K562 treated with DMSO at 1 percent for 4 hours (cell line): ENCODE data around the gene CREB3L4. TPM values are rescaled to one million over a fixed set of nuclear protein-coding genes. Genes with fewer than 3 reads are reported as not detected.

Experiments used
- total RNA-seq: library from RNA; unstranded; fragments of 300-600 nt; gene quantifications from 2 replicates; pipeline ENCODE4 v1.2.3, GENCODE V29; 2022; ENCODE audit not compliant: insufficient read depth

Gene CREB3L4, protein sequence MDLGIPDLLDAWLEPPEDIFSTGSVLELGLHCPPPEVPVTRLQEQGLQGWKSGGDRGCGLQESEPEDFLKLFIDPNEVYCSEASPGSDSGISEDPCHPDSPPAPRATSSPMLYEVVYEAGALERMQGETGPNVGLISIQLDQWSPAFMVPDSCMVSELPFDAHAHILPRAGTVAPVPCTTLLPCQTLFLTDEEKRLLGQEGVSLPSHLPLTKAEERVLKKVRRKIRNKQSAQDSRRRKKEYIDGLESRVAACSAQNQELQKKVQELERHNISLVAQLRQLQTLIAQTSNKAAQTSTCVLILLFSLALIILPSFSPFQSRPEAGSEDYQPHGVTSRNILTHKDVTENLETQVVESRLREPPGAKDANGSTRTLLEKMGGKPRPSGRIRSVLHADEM
- 22.8 and 26.2 TPM in 2 replicates for total RNA-seq

DNA sequence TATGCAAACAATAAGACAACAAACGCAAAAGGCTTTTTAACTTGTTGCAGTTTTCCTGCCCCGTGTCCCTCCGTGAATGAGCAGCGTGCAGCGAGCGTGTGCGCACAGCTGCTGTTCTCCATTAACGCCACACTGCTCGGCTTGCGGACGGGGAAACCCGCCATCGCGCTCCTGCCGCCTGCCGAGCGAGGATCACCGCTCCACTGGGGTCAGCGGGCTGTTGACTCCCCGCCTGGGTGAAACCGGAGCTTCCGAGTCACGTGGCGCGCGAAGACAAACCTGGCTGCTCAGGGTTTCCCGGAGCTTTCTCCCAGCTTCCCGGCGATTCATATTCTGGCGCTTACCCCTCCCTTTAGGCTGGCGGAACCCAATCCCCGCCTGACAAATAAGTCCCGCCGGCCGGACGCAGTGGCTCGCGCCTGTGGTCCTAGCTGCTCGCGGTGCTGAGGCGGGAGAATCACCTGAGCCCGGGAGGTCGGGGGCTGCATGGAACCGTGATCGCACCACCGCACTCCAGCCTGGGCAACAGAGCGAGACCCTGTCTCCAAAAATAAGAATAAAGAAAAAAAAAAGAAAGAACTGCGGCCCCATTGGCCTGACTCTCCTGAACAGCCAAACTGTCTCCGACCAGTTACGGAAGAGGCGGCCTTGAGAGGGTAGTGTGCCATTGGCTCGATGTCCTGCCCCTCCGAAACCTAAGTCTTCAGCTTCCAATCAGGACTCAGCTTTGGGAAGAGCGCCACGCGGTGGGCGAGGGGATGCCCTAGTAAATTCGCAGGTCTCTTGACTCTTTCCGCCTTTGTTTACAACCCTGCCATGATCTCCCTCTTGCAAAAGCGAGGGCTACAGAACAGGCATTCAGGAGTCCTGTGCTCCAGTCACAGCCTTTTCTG is at the start of gene CREB3L4:
Gene CREB3L4, plus strand, starts transcription at position 796 of the 893 bp plus-strand sequence. CDS start 624 bp downstream, outside the sequence.

DNA sequence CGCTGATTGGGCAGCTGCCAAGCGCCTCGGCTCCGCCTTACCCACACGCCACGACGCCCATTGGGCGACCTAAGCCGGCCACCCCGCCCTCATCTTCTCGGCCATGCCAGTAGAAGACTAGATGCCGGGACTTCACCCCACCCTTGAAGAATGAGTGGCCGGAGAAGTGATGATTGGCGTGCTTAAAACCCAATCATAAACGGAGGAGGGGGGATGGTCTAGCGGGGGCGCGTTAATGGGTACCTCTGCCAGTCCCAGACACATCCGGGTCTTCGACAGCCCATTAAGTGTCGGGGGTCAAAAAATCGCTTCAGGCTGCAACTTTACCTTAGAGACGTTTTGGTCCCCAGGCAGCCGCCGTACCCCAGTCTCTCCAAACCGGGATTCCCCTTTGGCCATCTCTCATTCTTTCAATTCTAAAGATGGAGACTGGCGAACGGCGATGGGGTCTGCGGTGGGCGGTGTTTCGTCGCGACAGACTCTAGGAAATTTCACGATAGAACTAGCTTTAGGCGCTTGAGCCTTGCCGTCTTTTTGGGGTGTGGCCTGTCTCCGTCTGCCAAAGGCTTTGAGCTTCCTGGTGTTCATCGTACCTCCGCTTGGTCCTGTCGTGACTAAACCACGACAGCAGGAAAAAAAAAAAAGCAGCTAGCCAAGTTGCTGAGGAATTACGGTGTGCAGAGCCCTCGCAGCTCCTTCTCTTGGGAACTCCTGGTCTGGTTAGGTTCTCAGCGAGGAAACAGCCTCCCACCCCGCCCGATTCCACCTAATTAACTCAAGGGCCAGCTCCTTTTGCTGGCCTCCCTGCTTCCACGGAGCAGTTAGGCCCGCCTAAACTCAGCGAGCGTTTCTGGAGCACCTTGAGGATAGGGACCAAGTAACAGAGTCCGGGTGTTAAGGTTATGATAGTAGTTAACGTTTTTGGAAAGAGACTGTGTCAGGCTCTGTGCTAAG is 44.5 kb upstream of the CREB3L4 start, which contains the start of gene GATAD2B:
Gene GATAD2B, minus strand, starts transcription at position 1 of the 954 bp plus-strand sequence. CDS start 94,625 bp downstream, outside the sequence.

DNA sequence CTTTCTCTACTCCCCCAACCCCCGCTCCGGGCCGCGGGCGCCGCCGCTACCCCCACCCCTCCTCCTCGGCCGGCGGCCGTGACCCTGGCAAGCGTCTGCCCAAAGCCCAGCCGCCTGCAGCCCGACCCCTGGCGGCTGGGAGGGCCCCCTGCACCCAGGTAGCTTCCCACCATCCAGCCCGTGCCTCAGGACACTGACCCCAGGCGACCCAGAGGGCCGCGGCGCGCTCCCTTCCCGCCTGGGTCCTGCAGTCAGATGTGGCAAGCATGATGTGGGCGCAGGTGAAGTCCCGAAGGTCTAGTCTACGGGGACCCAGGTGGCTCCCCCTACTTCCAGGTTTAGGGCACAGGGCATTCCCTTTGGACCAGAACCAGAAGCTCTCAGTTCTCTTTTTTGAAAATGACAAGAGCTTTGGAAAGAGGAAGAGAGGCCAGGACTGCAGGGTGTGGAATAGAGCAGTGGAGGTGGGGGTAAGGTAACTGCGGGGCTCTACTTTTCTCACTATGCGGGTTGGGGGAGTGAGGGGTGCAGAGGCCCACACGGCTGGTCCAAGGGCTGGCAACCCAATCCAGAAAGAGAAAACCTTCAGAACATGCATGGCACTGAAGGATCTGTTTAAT is 21.0 kb upstream of the CREB3L4 start, which contains the start of gene DENND4B:
Gene DENND4B, minus strand, starts transcription at position 97 of the 620 bp plus-strand sequence. CDS start 2,344 bp downstream, outside the sequence.

DNA sequence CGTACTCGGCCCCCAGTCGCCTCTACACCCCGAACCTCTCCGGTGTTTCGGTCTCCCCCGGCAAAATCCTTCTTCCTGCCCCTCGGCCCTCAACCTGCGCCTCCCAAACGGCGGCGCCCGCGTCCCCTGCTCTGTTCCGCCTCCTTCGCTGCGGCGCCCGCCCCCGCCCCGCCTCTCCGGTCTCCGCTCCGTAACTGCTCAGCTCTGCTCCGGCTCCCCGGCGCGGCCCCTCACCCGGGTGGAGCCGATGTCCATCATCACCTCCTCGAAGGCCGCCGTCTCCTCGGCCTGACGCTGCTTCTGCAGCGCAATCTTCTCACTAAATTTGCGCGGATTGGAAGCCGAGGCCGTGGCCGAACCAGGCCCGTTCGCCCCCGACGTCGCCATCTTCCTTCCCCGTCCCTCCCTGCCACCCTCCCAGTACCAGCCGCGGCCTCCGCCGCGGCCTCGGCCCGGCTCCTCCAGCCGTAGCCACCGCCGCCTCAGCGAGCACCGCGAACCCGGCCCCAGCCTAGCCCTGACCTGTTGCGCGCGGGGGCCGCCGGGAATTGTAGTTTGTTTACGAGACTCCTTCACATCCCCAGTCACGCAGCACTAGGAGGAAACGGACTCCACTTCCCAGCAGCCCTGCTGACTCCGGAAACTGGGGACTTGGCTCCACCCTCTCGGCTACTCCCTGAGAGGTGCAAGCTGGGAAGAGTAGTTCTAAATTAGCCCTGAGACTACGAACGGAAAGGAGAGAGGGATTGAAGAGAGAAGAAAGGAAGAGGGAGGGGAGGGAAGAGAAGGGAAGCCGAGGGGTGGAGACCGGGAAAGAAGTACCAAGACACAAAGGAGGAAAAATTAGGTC is 9.4 kb upstream of the CREB3L4 start, which contains the start of gene CRTC2:
Gene CRTC2, minus strand, starts transcription at position 502 of the 850 bp plus-strand sequence. Its CDS starts 115 bp downstream, at position 387.

DNA sequence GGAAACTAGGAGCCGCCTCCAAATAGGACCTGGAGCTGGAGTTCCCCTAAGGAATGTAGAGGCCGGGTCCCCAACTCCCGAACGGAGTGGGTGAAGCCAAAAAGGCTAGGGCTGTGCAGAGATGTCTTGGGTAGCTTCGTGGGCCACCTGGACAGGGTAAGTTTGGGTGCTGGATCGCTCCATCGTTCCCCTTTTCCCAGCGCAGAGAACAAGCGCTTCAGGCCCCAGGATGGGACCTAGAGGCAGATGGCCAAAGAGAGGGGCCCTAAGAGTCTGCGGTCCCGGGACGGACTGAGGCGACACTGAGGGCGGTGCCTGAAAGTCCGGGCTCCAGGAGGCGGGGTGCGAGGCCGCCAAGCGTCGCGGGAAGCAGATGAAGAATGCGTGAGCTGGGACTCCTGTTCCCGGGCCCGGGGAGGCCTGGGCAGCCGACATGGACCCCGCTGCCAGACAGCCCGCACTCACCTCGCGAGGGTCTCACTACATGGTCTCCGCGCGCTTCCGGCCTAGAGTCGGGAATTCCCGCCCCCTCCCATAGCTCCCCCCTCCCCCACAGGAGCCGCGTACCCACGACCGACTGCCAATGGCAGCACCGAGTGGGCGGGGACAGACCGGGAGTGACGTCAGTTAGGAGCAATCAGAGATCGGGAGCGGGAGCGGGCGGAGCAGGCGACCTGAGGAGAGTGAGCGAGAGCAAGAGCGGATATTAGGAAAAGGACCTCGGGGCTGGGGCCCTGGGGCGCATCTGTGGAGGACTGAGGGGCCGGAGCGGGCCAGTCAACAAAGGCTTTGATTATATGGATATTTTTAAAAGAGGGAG is 4.5 kb upstream of the CREB3L4 start, which contains the start of gene SLC39A1:
Gene SLC39A1, minus strand, starts transcription at position 508 of the 820 bp plus-strand sequence. CDS start 822 bp downstream, outside the sequence.

DNA sequence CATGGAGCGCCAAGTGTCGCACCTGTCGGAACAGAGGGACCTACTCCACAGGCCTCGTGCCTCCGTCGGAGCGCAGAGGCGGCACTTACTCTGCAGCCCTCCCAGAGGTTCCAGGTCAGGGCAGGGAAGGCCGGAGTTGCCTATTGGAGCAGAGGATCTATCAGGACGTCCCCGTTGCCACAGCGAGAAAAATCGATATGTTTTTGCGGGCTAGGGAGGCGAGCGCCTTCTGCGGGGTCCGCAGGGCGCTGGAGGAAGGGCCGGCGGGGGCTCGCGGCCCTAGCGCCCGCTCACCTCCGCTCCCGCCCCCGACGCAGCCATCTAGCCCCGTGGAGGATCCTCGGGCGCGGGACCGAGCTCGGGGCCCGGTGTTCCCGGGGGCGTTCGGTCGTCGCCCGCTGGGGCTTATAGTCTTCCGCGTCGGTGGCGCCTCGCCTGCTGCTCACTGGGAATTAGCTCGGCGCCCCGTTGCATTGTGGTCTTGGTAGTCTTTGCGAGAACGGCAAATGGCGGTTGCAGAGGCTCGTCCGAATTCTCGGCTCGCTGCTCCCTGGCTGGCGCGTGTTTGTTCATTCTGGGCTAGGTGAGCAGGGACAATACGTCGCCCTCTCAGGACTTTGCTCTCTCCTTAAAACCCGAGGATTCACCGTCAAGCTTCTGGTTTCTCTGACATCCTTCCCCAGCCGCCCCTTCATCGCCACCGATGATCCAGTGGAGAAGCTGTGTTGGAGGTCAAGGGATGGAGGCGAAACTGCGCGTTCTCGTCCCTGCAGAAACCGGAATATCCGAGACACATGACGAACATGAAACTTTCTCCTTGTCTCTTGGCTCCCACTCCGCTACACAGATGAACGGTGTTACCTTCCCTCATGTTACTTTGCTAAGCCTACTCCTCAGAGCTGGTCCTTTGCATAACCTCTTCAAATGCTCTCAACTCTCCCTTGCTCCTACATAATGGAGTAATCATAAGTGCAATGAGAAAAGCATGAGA is 9.8 kb downstream of the CREB3L4 start, which contains the start of gene JTB:
Gene JTB, minus strand, starts transcription at position 425 of the 991 bp plus-strand sequence. Its CDS starts 422 bp downstream, at position 3.

DNA sequence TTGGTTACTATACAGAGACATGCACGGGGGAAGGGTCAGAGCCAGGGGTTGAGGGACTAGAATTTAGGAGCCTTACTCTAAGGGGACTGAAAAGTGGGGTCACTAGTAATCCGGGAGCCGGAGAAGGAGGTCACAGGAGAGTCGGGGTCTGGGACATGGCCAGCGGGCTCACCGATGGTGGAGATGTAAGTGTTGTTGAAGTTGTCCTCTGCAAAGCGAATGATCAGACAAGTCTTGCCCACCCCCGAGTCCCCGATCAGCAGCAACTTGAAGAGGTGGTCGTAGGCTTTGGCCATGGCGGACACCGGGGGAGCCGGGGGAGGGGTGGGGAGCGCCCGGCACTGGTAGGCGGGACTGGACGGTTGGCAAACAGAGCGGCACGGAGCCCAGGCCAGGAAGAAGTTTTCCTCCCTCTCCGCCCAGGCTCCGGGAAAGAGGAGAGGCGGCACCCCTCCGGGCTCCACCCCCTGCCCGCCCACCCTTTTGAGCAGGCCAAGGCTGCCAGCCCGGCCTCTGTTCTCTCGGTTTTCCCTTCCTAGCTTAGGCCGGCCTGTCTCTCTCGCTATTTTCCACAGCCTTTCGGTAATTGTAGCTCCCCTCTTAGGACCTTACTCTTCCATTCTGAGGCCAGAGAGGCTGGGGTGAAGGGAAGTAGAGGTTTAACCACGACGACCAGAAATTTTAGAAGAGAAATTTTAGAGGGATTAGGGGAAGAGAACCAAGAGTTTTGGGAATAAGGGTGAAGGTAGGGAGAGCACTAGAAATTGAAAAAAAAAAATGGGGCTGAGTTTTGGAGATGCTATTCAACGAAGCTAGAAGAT is 18.4 kb downstream of the CREB3L4 start, which contains the start of gene RAB13:
Gene RAB13, minus strand, starts transcription at position 399 of the 821 bp plus-strand sequence. Its CDS starts 103 bp downstream, at position 296.

DNA sequence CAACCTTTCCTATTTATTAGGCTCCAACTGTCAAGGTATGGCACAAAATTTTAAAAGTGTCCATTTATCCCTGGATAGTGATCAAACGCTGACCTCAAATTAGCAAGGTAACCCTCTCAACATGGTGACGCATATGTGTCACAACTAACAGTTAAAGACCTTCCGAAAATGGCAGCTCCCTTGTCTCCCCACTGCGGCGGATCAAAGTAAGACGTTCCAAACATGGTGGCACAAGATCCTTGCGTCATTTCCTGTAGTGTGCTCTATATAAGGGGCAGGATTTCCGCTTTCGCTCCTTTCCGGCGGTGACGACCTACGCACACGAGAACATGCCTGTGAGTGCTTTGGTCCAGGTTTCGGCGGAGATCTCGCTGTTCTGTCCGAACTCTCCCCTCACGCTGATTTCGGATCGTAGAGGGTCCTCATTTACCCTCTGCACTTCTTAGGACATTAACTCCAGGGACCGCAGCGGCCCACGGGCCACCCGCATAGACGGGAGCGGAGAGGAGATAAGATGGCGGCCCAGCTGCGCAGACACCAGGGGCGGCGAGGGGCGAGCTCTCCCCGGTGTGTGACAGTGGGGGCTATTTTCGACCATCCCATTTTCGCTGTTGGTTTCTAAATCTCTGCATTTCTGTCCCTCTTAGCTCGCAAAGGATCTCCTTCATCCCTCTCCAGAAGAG is 22.9 kb downstream of the CREB3L4 start, which contains the start of gene RPS27:
Gene RPS27, plus strand, starts transcription at position 295 of the 683 bp plus-strand sequence. Its CDS starts 35 bp downstream, at position 330.

Other genes starting within 250 kb of the CREB3L4 start
- gene INTS3, start 239.9 kb upstream of the CREB3L4 start, total RNA-seq = 18.9 and 20.4 TPM in 2 replicates
- gene SLC27A3, start 192.5 kb upstream of the CREB3L4 start, total RNA-seq = 8.4 and 12.6 TPM in 2 replicates
- gene GATAD2B, start 44.9 kb upstream of the CREB3L4 start, total RNA-seq = 9.6 and 15.4 TPM in 2 replicates
- gene DENND4B, start 21.2 kb upstream of the CREB3L4 start, total RNA-seq = 37.6 and 43.8 TPM in 2 replicates
- 23.1 and 36.3 TPM in 2 replicates for gene CRTC2, start 9.3 kb upstream of the CREB3L4 start, total RNA-seq
- 68.9 and 74.1 TPM in 2 replicates for gene SLC39A1, start 4.4 kb upstream of the CREB3L4 start, total RNA-seq
- 246 and 283 TPM in 2 replicates for gene JTB, start 9.8 kb downstream of the CREB3L4 start, total RNA-seq
- 145 and 147 TPM in 2 replicates for gene RAB13, start 18.4 kb downstream of the CREB3L4 start, total RNA-seq
- gene RPS27, start 22.9 kb downstream of the CREB3L4 start, total RNA-seq = 13,688 and 15,944 TPM in 2 replicates
- not detected in 2 replicates for gene NUP210L, start 187.2 kb downstream of the CREB3L4 start, total RNA-seq
- 329 and 336 TPM in 2 replicates for gene TPM3, start 224.2 kb downstream of the CREB3L4 start, total RNA-seq
- gene CFAP141, start 238.4 kb downstream of the CREB3L4 start, total RNA-seq = not detected in 2 replicates